ENCODE measurements around the gene SEMA3F. TPM values are rescaled to one million over a fixed set of nuclear protein-coding genes. Genes with fewer than 3 reads are reported as not detected.

The SEMA3F gene
- polyA plus RNA-seq, 4 donors: 3.0 to 35.7 (median 4.3) TPM

DNA sequence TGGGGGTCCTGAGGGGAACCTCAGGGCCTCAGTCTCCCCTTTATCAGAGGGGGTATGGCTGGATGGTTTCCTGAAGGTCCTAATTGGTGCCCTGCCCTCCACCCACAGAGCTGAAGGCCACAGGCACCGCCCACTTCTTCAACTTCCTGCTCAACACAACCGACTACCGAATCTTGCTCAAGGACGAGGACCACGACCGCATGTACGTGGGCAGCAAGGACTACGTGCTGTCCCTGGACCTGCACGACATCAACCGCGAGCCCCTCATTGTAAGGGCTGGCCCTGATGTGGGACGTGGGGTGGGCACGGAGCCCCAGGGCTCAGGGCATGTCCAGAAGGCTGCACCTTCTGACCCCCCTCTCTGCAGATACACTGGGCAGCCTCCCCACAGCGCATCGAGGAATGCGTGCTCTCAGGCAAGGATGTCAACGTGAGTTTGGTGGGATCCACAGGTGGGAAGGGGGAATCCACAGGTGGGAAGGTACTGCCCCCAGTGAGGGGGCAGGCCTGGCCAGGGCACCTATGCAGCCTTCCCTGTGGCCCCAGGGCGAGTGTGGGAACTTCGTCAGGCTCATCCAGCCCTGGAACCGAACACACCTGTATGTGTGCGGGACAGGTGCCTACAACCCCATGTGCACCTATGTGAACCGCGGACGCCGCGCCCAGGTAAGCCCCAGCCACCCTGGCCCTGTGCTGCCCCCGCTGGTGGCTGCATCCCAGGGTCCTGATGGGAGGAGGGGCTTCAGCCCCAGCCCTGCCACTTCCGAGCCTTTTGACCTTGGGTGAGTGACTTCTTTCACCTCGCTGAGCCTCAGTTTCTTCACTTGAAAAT lies 18.8 kb downstream of the SEMA3F start:
- peaks cover 0 to 53% (median 0%) of the 10 kb centered on the region in 3 donors for H3K27me3 ChIP-seq (ENCODE audit: control insufficient read depth in 3 of 3, insufficient read depth in 3 of 3, low read length in 3 of 3)
- H3K27ac ChIP-seq (ENCODE audit: low read depth in 1 of 3, low read length in 2 of 3): no peak overlapping the region
- H3K9me3 ChIP-seq (ENCODE audit: control insufficient read depth in 2 of 2, insufficient read depth in 1 of 2, low read depth in 1 of 2, low read length in 1 of 2): no peaks in the 10 kb centered on the region
- FAIRE-seq: no peak
- no peak overlapping the region for H3K4me3 ChIP-seq (ENCODE audit: low read depth in 1 of 3, low read length in 3 of 3)
- WGBS, 3 donors: 56 to 79% (median 65%) methylated on average over 29 of the region's 29 CpGs
- peaks cover 3 to 14% (median 9%) of the 10 kb centered on the region in 3 donors for H3K4me1 ChIP-seq (ENCODE audit: control insufficient read depth in 3 of 3, insufficient read depth in 2 of 3, low read depth in 1 of 3, low read length in 2 of 3)
- DNase-seq: peak in 1 of 2 donors; percentile 52
- peaks cover 0 to 35% (median 0%) of the 10 kb centered on the region in 3 donors for H3K36me3 ChIP-seq (ENCODE audit: control insufficient read depth in 3 of 3, insufficient read depth in 2 of 3, low read depth in 1 of 3, low read length in 3 of 3)

GRCh38 chr3:50174517-50174895 lies 19.4 kb downstream of the SEMA3F start:
- H3K27ac ChIP-seq (ENCODE audit: low read depth in 1 of 3, low read length in 2 of 3): no peak overlapping the region
- peaks cover 0 to 53% (median 0%) of the 10 kb centered on the region in 3 donors for H3K27me3 ChIP-seq (ENCODE audit: control insufficient read depth in 3 of 3, insufficient read depth in 3 of 3, low read length in 3 of 3)
- peaks cover 7 to 14% (median 9%) of the 10 kb centered on the region in 3 donors for H3K4me1 ChIP-seq (ENCODE audit: control insufficient read depth in 3 of 3, insufficient read depth in 2 of 3, low read depth in 1 of 3, low read length in 2 of 3)
- DNase-seq: no peak
- peaks cover 0 to 32% (median 0%) of the 10 kb centered on the region in 3 donors for H3K36me3 ChIP-seq (ENCODE audit: control insufficient read depth in 3 of 3, insufficient read depth in 2 of 3, low read depth in 1 of 3, low read length in 3 of 3)
- FAIRE-seq: no peak
- no peaks in the 10 kb centered on the region for H3K9me3 ChIP-seq (ENCODE audit: control insufficient read depth in 2 of 2, insufficient read depth in 1 of 2, low read depth in 1 of 2, low read length in 1 of 2)
- WGBS, 3 donors: 87 to 91% (median 91%) methylated on average over 7 of the region's 7 CpGs
- H3K4me3 ChIP-seq (ENCODE audit: low read depth in 1 of 3, low read length in 3 of 3): no peak overlapping the region

- Histone ChIP-seq H3K27me3 (ENCODE audit: control insufficient read depth in 3 of 3, insufficient read depth in 3 of 3, low read length in 3 of 3) (peaks cover 0 to 53% (median 0%) of the 10 kb centered on the region in 3 donors), H3K4me1 (ENCODE audit: control insufficient read depth in 3 of 3, insufficient read depth in 2 of 3, low read depth in 1 of 3, low read length in 2 of 3) (peaks cover 9 to 14% (median 9%) of the 10 kb centered on the region in 3 donors), H3K27ac (ENCODE audit: low read depth in 1 of 3, low read length in 2 of 3) (no peak overlapping the region), H3K9me3 (ENCODE audit: control insufficient read depth in 2 of 2, insufficient read depth in 1 of 2, low read depth in 1 of 2, low read length in 1 of 2) (no peaks in the 10 kb centered on the region), H3K4me3 (ENCODE audit: low read depth in 1 of 3, low read length in 3 of 3) (no peak overlapping the region), H3K36me3 (ENCODE audit: control insufficient read depth in 3 of 3, insufficient read depth in 2 of 3, low read depth in 1 of 3, low read length in 3 of 3) (peaks cover 0 to 32% (median 0%) of the 10 kb centered on the region in 3 donors)
- DNase-seq (no peak), FAIRE-seq (no peak)
- 71 to 91% (median 78%) methylated on average over 10 to 17 of the region's 17 CpGs for WGBS, 3 donors
Measured at GRCh38 chr3:50174947-50175524, 19.9 kb downstream of the SEMA3F start.

- peaks cover 0 to 34% (median 0%) of the 10 kb centered on the region in 3 donors for H3K36me3 ChIP-seq (ENCODE audit: control insufficient read depth in 3 of 3, insufficient read depth in 2 of 3, low read depth in 1 of 3, low read length in 3 of 3)
- peaks cover 4 to 8% (median 6%) of the 10 kb centered on the region in 3 donors for H3K4me1 ChIP-seq (ENCODE audit: control insufficient read depth in 3 of 3, insufficient read depth in 2 of 3, low read depth in 1 of 3, low read length in 2 of 3)
- peaks cover 0 to 43% (median 0%) of the 10 kb centered on the region in 3 donors for H3K27me3 ChIP-seq (ENCODE audit: control insufficient read depth in 3 of 3, insufficient read depth in 3 of 3, low read length in 3 of 3)
- no peak overlapping the region for H3K27ac ChIP-seq (ENCODE audit: low read depth in 1 of 3, low read length in 2 of 3)
- H3K9me3 ChIP-seq (ENCODE audit: control insufficient read depth in 2 of 2, insufficient read depth in 1 of 2, low read depth in 1 of 2, low read length in 1 of 2): no peaks in the 10 kb centered on the region
- no peak overlapping the region for H3K4me3 ChIP-seq (ENCODE audit: low read depth in 1 of 3, low read length in 3 of 3)
- DNase-seq (peak in 1 of 2 donors; percentile 77), FAIRE-seq (no peak)
- 16 to 41% (median 34%) methylated on average over 2 of the region's 2 CpGs for WGBS, 3 donors
Measured at GRCh38 chr3:50177346-50177745, 22.2 kb downstream of the SEMA3F start.

DNA sequence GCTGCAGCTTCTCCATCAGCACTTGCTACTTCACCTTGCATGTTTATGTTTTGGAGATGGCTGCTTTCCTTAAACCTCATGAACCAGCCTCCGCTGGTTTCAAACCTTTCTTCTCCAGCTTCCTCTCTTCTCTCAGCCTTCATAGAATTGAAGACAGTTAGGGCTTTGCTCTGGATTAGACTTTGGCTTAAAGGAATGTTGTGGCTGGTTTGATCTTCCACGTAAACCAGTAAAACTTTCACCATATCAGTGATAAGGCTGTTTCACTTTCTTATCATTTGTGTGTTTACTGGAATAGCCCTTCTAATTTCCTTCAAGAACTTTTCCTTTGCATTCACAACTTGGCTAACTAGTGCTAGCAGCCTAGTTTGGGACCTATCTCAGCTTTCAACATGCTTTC lies 24.6 kb downstream of the SEMA3F start:
- Histone ChIP-seq H3K27ac (ENCODE audit: low read depth in 1 of 3, low read length in 2 of 3) (no peak overlapping the region), H3K9me3 (ENCODE audit: control insufficient read depth in 2 of 2, insufficient read depth in 1 of 2, low read depth in 1 of 2, low read length in 1 of 2) (no peaks in the 10 kb centered on the region), H3K27me3 (ENCODE audit: control insufficient read depth in 3 of 3, insufficient read depth in 3 of 3, low read length in 3 of 3) (peaks cover 0 to 49% (median 0%) of the 10 kb centered on the region in 3 donors), H3K36me3 (ENCODE audit: control insufficient read depth in 3 of 3, insufficient read depth in 2 of 3, low read depth in 1 of 3, low read length in 3 of 3) (peaks cover 0 to 34% (median 0%) of the 10 kb centered on the region in 3 donors), H3K4me1 (ENCODE audit: control insufficient read depth in 3 of 3, insufficient read depth in 2 of 3, low read depth in 1 of 3, low read length in 2 of 3) (peaks cover 4 to 6% (median 5%) of the 10 kb centered on the region in 3 donors), H3K4me3 (ENCODE audit: low read depth in 1 of 3, low read length in 3 of 3) (no peak overlapping the region)
- 3 to 23% (median 10%) methylated on average over 2 of the region's 2 CpGs for WGBS, 3 donors
- peak; percentile 86 for FAIRE-seq
- peak; percentile 41 to 87 for DNase-seq

GRCh38 chr3:50181985-50182384 lies 26.9 kb downstream of the SEMA3F start:
- Histone ChIP-seq H3K9me3 (ENCODE audit: control insufficient read depth in 2 of 2, insufficient read depth in 1 of 2, low read depth in 1 of 2, low read length in 1 of 2) (no peaks in the 10 kb centered on the region), H3K4me1 (ENCODE audit: control insufficient read depth in 3 of 3, insufficient read depth in 2 of 3, low read depth in 1 of 3, low read length in 2 of 3) (peaks cover 2 to 6% (median 2%) of the 10 kb centered on the region in 3 donors), H3K27me3 (ENCODE audit: control insufficient read depth in 3 of 3, insufficient read depth in 3 of 3, low read length in 3 of 3) (peaks cover 0 to 36% (median 0%) of the 10 kb centered on the region in 3 donors), H3K27ac (ENCODE audit: low read depth in 1 of 3, low read length in 2 of 3) (no peak overlapping the region), H3K36me3 (ENCODE audit: control insufficient read depth in 3 of 3, insufficient read depth in 2 of 3, low read depth in 1 of 3, low read length in 3 of 3) (peaks cover 0 to 28% (median 0%) of the 10 kb centered on the region in 3 donors), H3K4me3 (ENCODE audit: low read depth in 1 of 3, low read length in 3 of 3) (no peak overlapping the region)
- FAIRE-seq (no peak), DNase-seq (no peak)
- WGBS, 3 donors: 88 to 95% (median 88%) methylated on average over 5 of the region's 5 CpGs

DNA sequence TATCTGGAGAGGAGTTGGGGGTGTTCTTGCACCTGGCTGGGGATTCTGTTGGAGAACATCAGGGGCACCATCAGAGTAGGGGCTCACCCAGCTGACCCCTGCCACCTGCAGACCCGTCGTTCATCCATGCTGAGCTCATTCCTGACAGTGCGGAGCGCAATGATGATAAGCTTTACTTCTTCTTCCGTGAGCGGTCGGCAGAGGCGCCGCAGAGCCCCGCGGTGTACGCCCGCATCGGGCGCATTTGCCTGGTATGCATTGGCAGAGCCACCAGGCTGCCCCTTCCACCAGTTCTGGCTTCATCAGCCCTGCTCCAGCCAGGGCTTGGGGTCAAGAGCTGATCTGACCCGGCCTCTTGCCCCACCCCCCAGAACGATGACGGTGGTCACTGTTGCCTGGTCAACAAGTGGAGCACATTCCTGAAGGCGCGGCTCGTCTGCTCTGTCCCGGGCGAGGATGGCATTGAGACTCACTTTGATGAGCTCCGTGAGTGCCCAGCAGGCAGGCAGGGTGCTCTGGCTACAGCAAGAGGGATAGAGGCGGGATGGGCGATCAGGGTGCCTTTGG lies 27.5 kb downstream of the SEMA3F start:
- Histone ChIP-seq H3K9me3 (ENCODE audit: control insufficient read depth in 2 of 2, insufficient read depth in 1 of 2, low read depth in 1 of 2, low read length in 1 of 2) (no peaks in the 10 kb centered on the region), H3K27ac (ENCODE audit: low read depth in 1 of 3, low read length in 2 of 3) (no peak overlapping the region), H3K4me3 (ENCODE audit: low read depth in 1 of 3, low read length in 3 of 3) (no peak overlapping the region), H3K36me3 (ENCODE audit: control insufficient read depth in 3 of 3, insufficient read depth in 2 of 3, low read depth in 1 of 3, low read length in 3 of 3) (peaks cover 0 to 26% (median under 1%) of the 10 kb centered on the region in 3 donors), H3K27me3 (ENCODE audit: control insufficient read depth in 3 of 3, insufficient read depth in 3 of 3, low read length in 3 of 3) (peaks cover 0 to 31% (median 0%) of the 10 kb centered on the region in 3 donors), H3K4me1 (ENCODE audit: control insufficient read depth in 3 of 3, insufficient read depth in 2 of 3, low read depth in 1 of 3, low read length in 2 of 3) (peaks cover 0 to 6% (median 0%) of the 10 kb centered on the region in 3 donors)
- DNase-seq (no peak), FAIRE-seq (no peak)
- WGBS, 3 donors: 80 to 90% (median 83%) methylated on average over 18 to 26 of the region's 26 CpGs

- no peak overlapping the region for H3K27ac ChIP-seq (ENCODE audit: low read depth in 1 of 3, low read length in 2 of 3)
- WGBS, 3 donors: 78 to 94% (median 84%) methylated on average over 6 of the region's 6 CpGs
- FAIRE-seq (no peak), DNase-seq (no peak)
- peaks cover 0 to 6% (median 0%) of the 10 kb centered on the region in 3 donors for H3K4me1 ChIP-seq (ENCODE audit: control insufficient read depth in 3 of 3, insufficient read depth in 2 of 3, low read depth in 1 of 3, low read length in 2 of 3)
- peaks cover 0 to 31% (median 0%) of the 10 kb centered on the region in 3 donors for H3K27me3 ChIP-seq (ENCODE audit: control insufficient read depth in 3 of 3, insufficient read depth in 3 of 3, low read length in 3 of 3)
- peaks cover 0 to 26% (median 1%) of the 10 kb centered on the region in 3 donors for H3K36me3 ChIP-seq (ENCODE audit: control insufficient read depth in 3 of 3, insufficient read depth in 2 of 3, low read depth in 1 of 3, low read length in 3 of 3)
- H3K9me3 ChIP-seq (ENCODE audit: control insufficient read depth in 2 of 2, insufficient read depth in 1 of 2, low read depth in 1 of 2, low read length in 1 of 2): no peaks in the 10 kb centered on the region
- no peak overlapping the region for H3K4me3 ChIP-seq (ENCODE audit: low read depth in 1 of 3, low read length in 3 of 3)
Measured at GRCh38 chr3:50183755-50184154, 28.6 kb downstream of the SEMA3F start.

All from small intestine (tissue), 7 donors.